ENCODE measurements around the gene ANKRD61. TPM values are rescaled to one million over a fixed set of nuclear protein-coding genes. Genes with fewer than 3 reads are reported as not detected.

Gene ANKRD61
- total RNA-seq, 1 donor from 2014 or later, result not detected

GRCh38 chr7:6022707-6023106 is 8.5 kb upstream of the ANKRD61 start:
- Histone ChIP-seq H3K4me1 (peaks cover 14% of the 10 kb centered on the region), H3K4me3 (no peak overlapping the region), H3K36me3 (peaks cover 96% of the 10 kb centered on the region), H3K9me3 (no peaks in the 10 kb centered on the region), H3K27ac (no peak overlapping the region), H3K27me3 (no peaks in the 10 kb centered on the region)
- intact Hi-C loops (cut with DNase I), result no loop called here
- DNase-seq, result no peak
- ATAC-seq, result no peak
- TF ChIP-seq CTCF (IDR thresholded peaks at IDR 0.05), result no peak

DNA sequence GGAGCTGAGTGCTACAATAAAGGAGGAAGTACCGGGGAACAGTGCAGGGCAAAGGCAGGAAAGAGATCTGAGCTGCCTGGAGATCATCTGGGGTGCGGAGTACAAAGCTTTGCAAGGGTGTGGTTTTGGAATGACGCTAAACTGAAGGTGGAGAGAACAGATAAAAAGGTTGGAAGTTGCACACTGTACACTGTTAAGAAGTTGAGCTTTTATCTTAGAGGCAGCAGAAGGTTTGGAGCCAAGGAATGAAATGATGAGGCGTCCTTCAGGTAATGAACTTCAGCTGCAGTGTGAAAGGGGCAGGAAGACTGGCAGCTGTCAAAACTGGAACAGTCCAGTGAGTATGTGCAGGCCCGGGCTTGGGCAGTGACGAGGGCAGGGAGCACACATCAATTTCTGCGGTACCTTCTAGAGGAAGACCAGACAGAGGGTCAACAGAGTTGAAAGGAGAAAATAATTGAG is 7.2 kb upstream of the ANKRD61 start:
- H3K27me3 ChIP-seq, result no peaks in the 10 kb centered on the region
- H3K9me3 ChIP-seq, result no peaks in the 10 kb centered on the region
- no peak overlapping the region for H3K27ac ChIP-seq
- H3K4me3 ChIP-seq, result no peak overlapping the region
- peaks cover 95% of the 10 kb centered on the region for H3K36me3 ChIP-seq
- TF ChIP-seq CTCF (IDR thresholded peaks at IDR 0.05), result no peak
- DNase-seq (peak; percentile 36), ATAC-seq (no peak)
- H3K4me1 ChIP-seq, result peaks cover 14% of the 10 kb centered on the region
- intact Hi-C loops (cut with DNase I), result no loop called here

DNA sequence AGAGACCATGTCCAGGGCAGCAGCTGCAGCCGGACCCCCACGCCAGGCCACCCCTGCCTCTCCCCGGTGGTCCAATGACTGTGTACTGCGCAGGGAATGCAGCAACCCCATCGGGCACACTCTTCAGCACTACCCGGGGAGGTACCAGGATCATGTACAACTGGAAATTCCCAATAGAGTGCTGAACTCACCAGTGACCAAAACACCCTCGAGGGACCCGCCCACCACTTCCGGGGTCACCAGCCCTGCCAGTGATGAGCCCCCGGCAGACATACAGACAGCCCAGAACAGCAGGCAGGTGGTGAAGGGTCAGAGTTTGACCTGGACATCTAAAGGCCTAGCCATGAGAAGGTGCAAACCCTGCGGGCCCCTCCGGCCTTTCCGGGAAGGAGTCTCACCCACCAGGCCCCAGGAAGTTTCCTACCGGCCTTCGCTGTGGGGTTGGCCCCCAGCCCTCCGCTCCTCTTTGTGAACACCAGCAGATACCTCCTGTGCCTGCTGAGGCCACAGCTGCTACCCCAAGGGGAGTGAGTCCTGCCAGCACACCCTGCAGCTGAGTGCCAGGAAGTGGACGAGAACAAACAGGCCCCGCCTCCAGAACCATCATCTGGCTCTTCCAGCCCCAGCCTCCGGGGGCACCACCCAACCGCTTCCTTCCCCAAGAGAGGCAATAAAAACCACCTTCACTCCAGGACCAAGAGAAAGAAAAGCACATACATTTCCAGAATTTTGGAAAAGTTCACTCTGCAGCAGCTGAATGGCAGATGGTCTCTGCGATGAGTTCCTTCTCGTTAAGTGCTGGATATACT is 5.0 kb upstream of the ANKRD61 start:
- Histone ChIP-seq H3K9me3 (no peaks in the 10 kb centered on the region), H3K36me3 (peaks cover 75% of the 10 kb centered on the region), H3K4me3 (peak overlapping the region; percentile 40), H3K4me1 (peaks cover 14% of the 10 kb centered on the region), H3K27me3 (no peaks in the 10 kb centered on the region), H3K27ac (peak overlapping the region; percentile 84)
- ATAC-seq (peak; percentile 93), DNase-seq (peak; percentile 86)
- intact Hi-C loops (cut with DNase I), result no loop called here
- TF ChIP-seq CTCF (IDR thresholded peaks at IDR 0.05), result peak; percentile 38

GRCh38 chr7:6026820-6027311 is 4.3 kb upstream of the ANKRD61 start:
- no peaks in the 10 kb centered on the region for H3K9me3 ChIP-seq
- peaks cover 14% of the 10 kb centered on the region for H3K4me1 ChIP-seq
- peak; percentile 54 for DNase-seq
- H3K27me3 ChIP-seq, result no peaks in the 10 kb centered on the region
- peak overlapping the region; percentile 40 for H3K4me3 ChIP-seq
- ATAC-seq, result peak; percentile 76
- intact Hi-C loops (cut with DNase I), result no loop called here
- H3K27ac ChIP-seq, result peak overlapping the region; percentile 84
- H3K36me3 ChIP-seq, result peaks cover 74% of the 10 kb centered on the region
- no peak for TF ChIP-seq CTCF (IDR thresholded peaks at IDR 0.05)

DNA sequence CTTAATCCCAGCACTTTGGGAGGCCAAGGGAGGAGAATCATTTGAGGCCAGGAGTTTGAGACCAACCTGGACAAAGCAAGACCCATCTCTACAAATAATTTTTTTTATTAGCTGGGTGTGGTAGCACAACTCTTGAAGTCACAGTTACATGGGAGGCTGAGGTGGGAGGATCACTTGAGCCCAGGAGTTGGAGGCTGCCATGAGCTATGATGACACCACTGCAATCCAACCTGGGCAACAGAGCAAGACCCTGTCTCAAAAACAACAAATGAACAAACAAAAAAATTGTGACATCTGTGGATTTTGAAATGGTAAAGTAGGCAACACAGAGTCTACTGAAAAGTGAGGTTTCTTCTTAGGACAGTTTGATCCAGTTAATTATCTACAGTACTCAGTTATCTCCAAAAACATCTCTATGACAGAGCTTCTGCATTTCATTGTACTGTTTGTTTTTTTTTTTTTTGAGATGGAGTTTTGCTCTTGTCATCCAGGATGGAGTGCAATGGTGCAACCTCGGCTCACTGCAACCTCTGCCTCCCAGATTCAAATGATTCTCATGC is 3.3 kb upstream of the ANKRD61 start:
- no peaks in the 10 kb centered on the region for H3K27me3 ChIP-seq
- peaks cover 14% of the 10 kb centered on the region for H3K4me1 ChIP-seq
- no peaks in the 10 kb centered on the region for H3K9me3 ChIP-seq
- no peak for ATAC-seq
- H3K4me3 ChIP-seq, result no peak overlapping the region
- H3K27ac ChIP-seq, result peak overlapping the region; percentile 84
- no peak for TF ChIP-seq CTCF (IDR thresholded peaks at IDR 0.05)
- intact Hi-C loops (cut with DNase I), result no loop called here
- no peak for DNase-seq
- peaks cover 73% of the 10 kb centered on the region for H3K36me3 ChIP-seq
